Measurements from ENCODE around the gene EEF2K.

Gene EEF2K

GRCh38 chr16:22317625-22318024, 111.5 kb downstream of the EEF2K start:
- TF ChIP-seq, protein P1, sequence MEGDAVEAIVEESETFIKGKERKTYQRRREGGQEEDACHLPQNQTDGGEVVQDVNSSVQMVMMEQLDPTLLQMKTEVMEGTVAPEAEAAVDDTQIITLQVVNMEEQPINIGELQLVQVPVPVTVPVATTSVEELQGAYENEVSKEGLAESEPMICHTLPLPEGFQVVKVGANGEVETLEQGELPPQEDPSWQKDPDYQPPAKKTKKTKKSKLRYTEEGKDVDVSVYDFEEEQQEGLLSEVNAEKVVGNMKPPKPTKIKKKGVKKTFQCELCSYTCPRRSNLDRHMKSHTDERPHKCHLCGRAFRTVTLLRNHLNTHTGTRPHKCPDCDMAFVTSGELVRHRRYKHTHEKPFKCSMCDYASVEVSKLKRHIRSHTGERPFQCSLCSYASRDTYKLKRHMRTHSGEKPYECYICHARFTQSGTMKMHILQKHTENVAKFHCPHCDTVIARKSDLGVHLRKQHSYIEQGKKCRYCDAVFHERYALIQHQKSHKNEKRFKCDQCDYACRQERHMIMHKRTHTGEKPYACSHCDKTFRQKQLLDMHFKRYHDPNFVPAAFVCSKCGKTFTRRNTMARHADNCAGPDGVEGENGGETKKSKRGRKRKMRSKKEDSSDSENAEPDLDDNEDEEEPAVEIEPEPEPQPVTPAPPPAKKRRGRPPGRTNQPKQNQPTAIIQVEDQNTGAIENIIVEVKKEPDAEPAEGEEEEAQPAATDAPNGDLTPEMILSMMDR (IDR thresholded peaks at IDR 0.05; ENCODE audit: low read depth, low read length, missing control alignments), result no peak
- in situ Hi-C loops (cut with HindIII; ENCODE audit: low sequenced_read_pairs), result no loop called here
- no peak for DNase-seq (ENCODE audit: low read depth)
- H3K4me3 ChIP-seq (ENCODE audit: low read depth, low read length), result no peak overlapping the region

DNA sequence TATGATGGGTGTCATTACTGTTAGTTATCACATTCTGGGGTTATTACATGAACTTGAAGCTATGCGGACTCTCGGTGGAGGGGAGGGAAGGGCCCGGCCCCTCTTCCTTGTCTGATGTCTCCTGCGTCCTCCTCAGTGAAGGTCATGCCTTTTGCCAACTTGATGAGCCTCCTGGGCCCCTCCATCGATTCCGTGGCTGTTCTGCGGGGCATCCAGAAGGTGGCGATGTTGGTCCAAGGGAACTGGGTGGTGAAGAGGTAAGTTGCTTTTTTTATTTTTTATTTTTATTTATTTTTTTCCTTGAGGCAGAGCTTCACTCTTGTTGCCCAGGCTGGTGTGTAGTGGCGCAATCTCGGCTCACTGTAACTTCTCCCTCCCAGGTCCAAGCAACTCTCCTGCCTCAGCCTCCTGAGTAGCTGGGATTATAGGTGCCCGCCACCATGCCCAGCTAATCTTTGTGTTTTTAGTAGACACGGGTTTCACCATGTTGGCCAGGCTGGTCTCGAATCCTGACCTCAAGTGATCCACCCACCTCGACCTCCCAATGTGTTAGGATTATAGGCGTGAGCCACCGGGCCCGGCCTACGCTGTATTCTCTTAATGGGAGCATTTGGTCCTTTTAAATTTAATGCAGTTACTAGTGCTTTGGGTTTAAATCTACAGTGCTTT, 112.7 kb downstream of the EEF2K start:
- TF ChIP-seq, protein P1 (IDR thresholded peaks at IDR 0.05; ENCODE audit: low read depth, low read length, missing control alignments), result peak; percentile 62
- H3K4me3 ChIP-seq (ENCODE audit: low read depth, low read length), result no peak overlapping the region
- in situ Hi-C loops (cut with HindIII; ENCODE audit: low sequenced_read_pairs), result no loop called here
- no peak for DNase-seq (ENCODE audit: low read depth)

- TF ChIP-seq, protein P1 (IDR thresholded peaks at IDR 0.05; ENCODE audit: low read depth, low read length, missing control alignments), result no peak
- no peak overlapping the region for H3K4me3 ChIP-seq (ENCODE audit: low read depth, low read length)
- no peak for DNase-seq (ENCODE audit: low read depth)
- in situ Hi-C loops (cut with HindIII; ENCODE audit: low sequenced_read_pairs), result no loop called here
These were observed 114.7 kb downstream of the EEF2K start for GRCh38 chr16:22320572-22321339.

GRCh38 chr16:22321340-22322001, 115.4 kb downstream of the EEF2K start:
- DNase-seq (ENCODE audit: low read depth), result peak; percentile 49
- TF ChIP-seq, protein P1 (IDR thresholded peaks at IDR 0.05; ENCODE audit: low read depth, low read length, missing control alignments), result peak; percentile 86
- no peak overlapping the region for H3K4me3 ChIP-seq (ENCODE audit: low read depth, low read length)
- in situ Hi-C loops (cut with HindIII; ENCODE audit: low sequenced_read_pairs), result no loop called here

- in situ Hi-C loops (cut with HindIII; ENCODE audit: low sequenced_read_pairs), result no loop called here
- TF ChIP-seq, protein P1 (IDR thresholded peaks at IDR 0.05; ENCODE audit: low read depth, low read length, missing control alignments), result no peak
- no peak for DNase-seq (ENCODE audit: low read depth)
- H3K4me3 ChIP-seq (ENCODE audit: low read depth, low read length), result no peak overlapping the region
These were observed 116.0 kb downstream of the EEF2K start for GRCh38 chr16:22322021-22322471.

DNA sequence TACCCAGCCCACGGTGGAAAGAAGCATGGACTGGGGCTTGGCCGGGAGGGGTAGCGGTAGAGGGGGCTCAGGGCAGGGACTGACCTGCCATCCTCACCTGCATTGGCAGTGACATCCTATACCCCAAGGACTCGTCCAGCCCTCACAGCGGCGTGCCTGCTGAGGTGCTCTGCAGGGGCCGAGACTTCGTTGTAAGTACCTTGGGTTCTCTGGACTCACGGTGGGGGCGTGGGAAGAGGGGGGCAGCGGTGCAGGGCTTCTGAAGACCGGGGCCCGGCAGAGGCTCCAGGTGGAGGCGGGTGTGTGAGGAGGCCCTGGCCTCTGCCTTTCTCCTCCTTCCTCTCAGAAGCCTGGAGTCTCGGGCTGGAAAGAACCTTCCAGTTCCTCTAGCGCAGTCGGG, 116.7 kb downstream of the EEF2K start:
- TF ChIP-seq, protein P1 (IDR thresholded peaks at IDR 0.05; ENCODE audit: low read depth, low read length, missing control alignments), result no peak
- H3K4me3 ChIP-seq (ENCODE audit: low read depth, low read length), result no peak overlapping the region
- no peak for DNase-seq (ENCODE audit: low read depth)
- in situ Hi-C loops (cut with HindIII; ENCODE audit: low sequenced_read_pairs), result no loop called here

All from astrocyte of the cerebellum (primary cell).